Measurements from ENCODE around the gene CACNA1B.

DNA sequence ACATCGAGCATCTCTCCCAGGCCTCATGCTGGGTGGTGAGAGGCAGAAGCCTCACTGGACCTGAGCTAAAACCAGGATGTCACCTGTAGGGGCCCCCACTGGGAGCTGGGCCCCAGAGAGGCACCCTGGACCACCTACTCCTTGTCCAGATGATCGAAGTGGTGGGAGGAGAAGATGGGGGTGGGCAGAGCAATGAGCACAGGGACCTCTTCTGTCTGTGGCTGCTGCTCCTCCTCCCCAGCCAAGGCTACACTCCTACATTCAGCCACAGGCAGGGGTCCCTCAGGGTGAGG, 227.5 kb downstream of the CACNA1B start:
- TF ChIP-seq POLR2A (IDR thresholded peaks at IDR 0.05) = no peak
- TF ChIP-seq, protein P1, sequence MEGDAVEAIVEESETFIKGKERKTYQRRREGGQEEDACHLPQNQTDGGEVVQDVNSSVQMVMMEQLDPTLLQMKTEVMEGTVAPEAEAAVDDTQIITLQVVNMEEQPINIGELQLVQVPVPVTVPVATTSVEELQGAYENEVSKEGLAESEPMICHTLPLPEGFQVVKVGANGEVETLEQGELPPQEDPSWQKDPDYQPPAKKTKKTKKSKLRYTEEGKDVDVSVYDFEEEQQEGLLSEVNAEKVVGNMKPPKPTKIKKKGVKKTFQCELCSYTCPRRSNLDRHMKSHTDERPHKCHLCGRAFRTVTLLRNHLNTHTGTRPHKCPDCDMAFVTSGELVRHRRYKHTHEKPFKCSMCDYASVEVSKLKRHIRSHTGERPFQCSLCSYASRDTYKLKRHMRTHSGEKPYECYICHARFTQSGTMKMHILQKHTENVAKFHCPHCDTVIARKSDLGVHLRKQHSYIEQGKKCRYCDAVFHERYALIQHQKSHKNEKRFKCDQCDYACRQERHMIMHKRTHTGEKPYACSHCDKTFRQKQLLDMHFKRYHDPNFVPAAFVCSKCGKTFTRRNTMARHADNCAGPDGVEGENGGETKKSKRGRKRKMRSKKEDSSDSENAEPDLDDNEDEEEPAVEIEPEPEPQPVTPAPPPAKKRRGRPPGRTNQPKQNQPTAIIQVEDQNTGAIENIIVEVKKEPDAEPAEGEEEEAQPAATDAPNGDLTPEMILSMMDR (IDR thresholded peaks at IDR 0.05) = no peak
- no peak for TF ChIP-seq EP300 (IDR thresholded peaks at IDR 0.05)
